ENCODE results near the gene ACCS. TPM values are rescaled to one million over a fixed set of nuclear protein-coding genes. Genes with fewer than 3 reads are reported as not detected.

Gene ACCS
- total RNA-seq, 1 donor from 2014 or later: 20.9 TPM

DNA sequence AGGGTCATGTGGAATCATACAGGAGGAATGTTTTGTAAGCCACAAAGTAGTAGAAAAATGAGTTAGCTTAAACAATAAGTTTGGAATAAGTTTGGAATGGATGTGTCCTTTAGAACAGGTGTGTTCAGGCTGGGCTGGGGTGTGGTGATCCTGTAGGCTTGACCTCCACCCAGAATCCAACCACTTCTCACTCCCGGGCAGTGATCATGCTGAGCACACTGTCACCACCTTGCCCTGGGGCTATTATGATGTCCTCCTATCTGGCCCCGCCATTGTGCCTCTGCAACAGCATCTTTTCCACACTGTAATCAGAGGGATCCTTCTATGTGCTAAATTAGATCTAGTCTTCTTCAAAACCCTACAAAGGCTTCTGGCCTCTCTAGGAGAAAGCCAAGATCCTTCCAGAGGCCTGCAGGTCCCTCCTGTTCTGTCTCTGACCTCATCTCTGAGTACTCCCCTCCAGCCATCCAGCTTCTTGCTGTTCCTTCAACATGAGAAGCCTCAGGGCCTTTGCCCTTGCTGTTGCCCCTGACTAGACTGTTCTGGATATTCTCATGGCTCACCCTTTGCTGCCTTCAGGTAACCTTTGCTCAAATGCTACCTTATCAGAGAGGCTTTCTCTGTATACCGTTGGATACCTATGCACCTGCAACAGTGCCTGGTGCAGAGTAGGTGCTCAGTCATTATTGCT is 37.1 kb upstream of the ACCS start:
- no peaks in the 10 kb centered on the region for H3K9me3 ChIP-seq (ENCODE audit: control insufficient read depth in 3 of 3, low read length in 3 of 3)
- H3K36me3 ChIP-seq (ENCODE audit: control insufficient read depth in 3 of 3, insufficient read depth in 3 of 3, low read length in 3 of 3): no peaks in the 10 kb centered on the region
- no peak overlapping the region for H3K9ac ChIP-seq (ENCODE audit: low read depth in 1 of 3, low read length in 3 of 3)
- no peak overlapping the region for H3K4me3 ChIP-seq (ENCODE audit: low read length in 3 of 3)
- no peak overlapping the region for H3K27ac ChIP-seq (ENCODE audit: low read depth, low read length)
- peaks cover 0 to 11% (median 0%) of the 10 kb centered on the region in 3 donors for H3K27me3 ChIP-seq (ENCODE audit: control insufficient read depth in 3 of 3, insufficient read depth in 3 of 3, low read length in 3 of 3)
- peaks cover 21 to 26% (median 21%) of the 10 kb centered on the region in 3 donors for H3K4me1 ChIP-seq (ENCODE audit: control insufficient read depth in 3 of 3, insufficient read depth in 3 of 3, low read length in 3 of 3)

DNA sequence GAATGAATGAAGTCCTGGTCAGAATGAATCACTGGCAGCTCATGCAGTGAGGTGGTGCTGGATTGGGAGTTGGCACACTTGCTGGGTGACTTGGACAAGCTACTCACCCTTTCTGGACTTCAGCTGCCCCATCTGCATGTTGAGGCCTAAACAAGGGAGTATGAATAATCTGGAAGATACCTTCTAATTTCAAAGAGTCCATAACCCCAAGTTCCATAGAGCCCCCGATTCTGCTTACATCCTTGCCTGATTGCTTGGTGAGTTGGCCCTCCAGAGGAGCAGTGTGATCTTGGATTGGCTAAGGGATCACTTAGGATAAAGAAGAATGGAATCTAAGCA is 36.6 kb upstream of the ACCS start:
- no peak overlapping the region for H3K27ac ChIP-seq (ENCODE audit: low read depth, low read length)
- H3K4me1 ChIP-seq (ENCODE audit: control insufficient read depth in 3 of 3, insufficient read depth in 3 of 3, low read length in 3 of 3): peaks cover 21 to 26% (median 21%) of the 10 kb centered on the region in 3 donors

DNA sequence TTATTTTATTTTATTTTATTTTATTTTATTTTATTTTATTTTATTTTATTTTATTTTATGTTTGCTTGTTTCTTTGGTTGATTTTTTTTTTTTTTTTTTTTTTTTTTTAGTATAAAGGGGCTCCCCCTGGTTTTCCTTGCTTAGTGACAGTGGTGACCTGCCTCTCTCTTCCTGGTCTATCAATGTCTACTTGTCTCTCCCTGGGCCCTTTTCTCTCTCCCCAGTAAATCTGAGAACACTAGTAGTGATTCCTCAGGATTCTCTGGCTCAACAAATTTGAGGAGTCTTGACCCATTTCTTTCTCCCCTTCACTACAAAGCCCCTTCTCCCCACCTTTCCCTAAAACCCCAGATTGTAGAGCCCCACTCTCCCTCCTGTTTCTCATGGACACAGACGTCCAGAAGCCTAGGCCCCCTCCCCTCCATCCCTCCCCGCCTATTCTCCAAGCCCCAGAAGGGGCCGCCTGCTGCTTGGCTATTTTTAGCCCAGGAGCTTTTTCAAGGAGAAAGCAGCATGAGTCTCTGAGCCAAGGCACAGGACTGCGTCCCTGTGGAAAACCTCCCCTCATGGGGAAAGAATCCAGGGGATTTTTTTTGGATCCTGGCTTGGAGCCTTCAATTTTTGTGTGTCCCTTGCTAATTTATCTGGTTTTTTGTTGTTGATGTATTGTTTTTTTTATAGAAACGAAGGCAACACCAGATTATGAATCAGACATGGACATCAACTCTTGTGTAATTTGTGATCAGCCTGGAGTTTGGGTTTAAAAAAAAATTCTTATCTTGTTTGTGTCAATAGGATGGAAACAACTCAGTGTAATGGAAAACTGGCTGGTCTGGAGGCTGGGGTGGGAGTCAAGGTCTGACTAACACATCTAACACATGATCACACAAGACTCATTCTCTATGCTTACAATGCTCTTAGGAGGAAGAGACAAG is 35.8 kb upstream of the ACCS start:
- no peak overlapping the region for H3K9ac ChIP-seq (ENCODE audit: low read depth in 1 of 3, low read length in 3 of 3)
- no peaks in the 10 kb centered on the region for H3K9me3 ChIP-seq (ENCODE audit: control insufficient read depth in 3 of 3, low read length in 3 of 3)

More for the DNA sequence above, 36.6 kb upstream of the ACCS start:
- Histone ChIP-seq H3K27me3 (ENCODE audit: control insufficient read depth in 3 of 3, insufficient read depth in 3 of 3, low read length in 3 of 3) (peaks cover 0 to 11% (median 0%) of the 10 kb centered on the region in 3 donors), H3K9ac (ENCODE audit: low read depth in 1 of 3, low read length in 3 of 3) (no peak overlapping the region), H3K9me3 (ENCODE audit: control insufficient read depth in 3 of 3, low read length in 3 of 3) (no peaks in the 10 kb centered on the region), H3K36me3 (ENCODE audit: control insufficient read depth in 3 of 3, insufficient read depth in 3 of 3, low read length in 3 of 3) (no peaks in the 10 kb centered on the region), H3K4me3 (ENCODE audit: low read length in 3 of 3) (no peak overlapping the region)

DNA sequence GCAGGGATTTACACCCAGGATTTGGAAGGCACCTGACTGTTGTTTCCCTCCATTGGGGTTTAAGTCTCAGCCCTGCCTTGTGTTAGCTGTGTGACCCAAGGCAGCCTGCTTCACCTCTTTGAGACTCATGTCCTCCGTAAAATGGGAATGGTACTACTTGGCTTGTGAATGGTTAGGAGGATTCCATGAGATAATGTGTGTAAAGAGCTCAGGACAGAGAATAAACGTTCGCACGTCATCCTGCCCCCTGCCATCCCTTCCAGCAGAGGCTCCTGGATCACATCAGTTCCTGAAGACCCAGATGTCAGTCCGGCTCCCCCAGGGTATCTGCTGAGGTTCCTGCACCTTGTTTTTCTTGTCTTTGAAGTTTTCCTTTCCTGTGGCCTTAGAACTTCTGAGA is 35.1 kb upstream of the ACCS start:
- H3K4me1 ChIP-seq (ENCODE audit: control insufficient read depth in 3 of 3, insufficient read depth in 3 of 3, low read length in 3 of 3): peaks cover 21 to 26% (median 21%) of the 10 kb centered on the region in 3 donors
- no peak overlapping the region for H3K9ac ChIP-seq (ENCODE audit: low read depth in 1 of 3, low read length in 3 of 3)

More for the DNA sequence above, 35.8 kb upstream of the ACCS start:
- Histone ChIP-seq H3K27me3 (ENCODE audit: control insufficient read depth in 3 of 3, insufficient read depth in 3 of 3, low read length in 3 of 3) (peaks cover 0 to 11% (median 0%) of the 10 kb centered on the region in 3 donors), H3K4me3 (ENCODE audit: low read length in 3 of 3) (no peak overlapping the region), H3K4me1 (ENCODE audit: control insufficient read depth in 3 of 3, insufficient read depth in 3 of 3, low read length in 3 of 3) (peaks cover 21 to 26% (median 21%) of the 10 kb centered on the region in 3 donors), H3K27ac (ENCODE audit: low read depth, low read length) (peak overlapping the region; percentile 66), H3K36me3 (ENCODE audit: control insufficient read depth in 3 of 3, insufficient read depth in 3 of 3, low read length in 3 of 3) (no peaks in the 10 kb centered on the region)

DNA sequence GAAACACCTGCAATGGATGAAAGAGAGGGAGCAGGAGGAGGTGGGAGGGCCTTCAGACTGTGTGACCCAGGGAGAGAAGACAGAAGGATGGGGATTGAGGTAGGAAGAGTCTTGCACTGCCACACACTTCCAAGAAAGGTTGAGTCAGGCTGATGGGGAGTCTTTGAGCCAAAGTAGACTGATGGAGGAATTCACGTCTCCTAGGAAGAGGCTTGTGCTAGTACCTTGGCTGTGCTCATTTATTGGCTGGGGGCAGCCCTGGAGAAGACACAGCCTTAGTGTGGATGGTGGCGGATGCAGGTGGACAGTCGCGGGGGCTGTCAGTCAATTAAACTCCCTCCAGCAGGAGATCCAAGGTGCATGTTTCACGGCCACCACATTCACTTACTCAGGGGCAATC is 34.5 kb upstream of the ACCS start:
- no peaks in the 10 kb centered on the region for H3K9me3 ChIP-seq (ENCODE audit: control insufficient read depth in 3 of 3, low read length in 3 of 3)
- H3K9ac ChIP-seq (ENCODE audit: low read depth in 1 of 3, low read length in 3 of 3): no peak overlapping the region
- no peak overlapping the region for H3K4me3 ChIP-seq (ENCODE audit: low read length in 3 of 3)
- H3K27me3 ChIP-seq (ENCODE audit: control insufficient read depth in 3 of 3, insufficient read depth in 3 of 3, low read length in 3 of 3): peaks cover 0 to 11% (median 0%) of the 10 kb centered on the region in 3 donors
- no peaks in the 10 kb centered on the region for H3K36me3 ChIP-seq (ENCODE audit: control insufficient read depth in 3 of 3, insufficient read depth in 3 of 3, low read length in 3 of 3)
- H3K27ac ChIP-seq (ENCODE audit: low read depth, low read length): peak overlapping the region; percentile 66
- H3K4me1 ChIP-seq (ENCODE audit: control insufficient read depth in 3 of 3, insufficient read depth in 3 of 3, low read length in 3 of 3): peaks cover 21 to 26% (median 21%) of the 10 kb centered on the region in 3 donors

More for the DNA sequence above, 35.1 kb upstream of the ACCS start:
- H3K27me3 ChIP-seq (ENCODE audit: control insufficient read depth in 3 of 3, insufficient read depth in 3 of 3, low read length in 3 of 3): peaks cover 0 to 11% (median 0%) of the 10 kb centered on the region in 3 donors
- H3K4me3 ChIP-seq (ENCODE audit: low read length in 3 of 3): no peak overlapping the region
- no peaks in the 10 kb centered on the region for H3K9me3 ChIP-seq (ENCODE audit: control insufficient read depth in 3 of 3, low read length in 3 of 3)
- H3K27ac ChIP-seq (ENCODE audit: low read depth, low read length): peak overlapping the region; percentile 66
- H3K36me3 ChIP-seq (ENCODE audit: control insufficient read depth in 3 of 3, insufficient read depth in 3 of 3, low read length in 3 of 3): no peaks in the 10 kb centered on the region

DNA sequence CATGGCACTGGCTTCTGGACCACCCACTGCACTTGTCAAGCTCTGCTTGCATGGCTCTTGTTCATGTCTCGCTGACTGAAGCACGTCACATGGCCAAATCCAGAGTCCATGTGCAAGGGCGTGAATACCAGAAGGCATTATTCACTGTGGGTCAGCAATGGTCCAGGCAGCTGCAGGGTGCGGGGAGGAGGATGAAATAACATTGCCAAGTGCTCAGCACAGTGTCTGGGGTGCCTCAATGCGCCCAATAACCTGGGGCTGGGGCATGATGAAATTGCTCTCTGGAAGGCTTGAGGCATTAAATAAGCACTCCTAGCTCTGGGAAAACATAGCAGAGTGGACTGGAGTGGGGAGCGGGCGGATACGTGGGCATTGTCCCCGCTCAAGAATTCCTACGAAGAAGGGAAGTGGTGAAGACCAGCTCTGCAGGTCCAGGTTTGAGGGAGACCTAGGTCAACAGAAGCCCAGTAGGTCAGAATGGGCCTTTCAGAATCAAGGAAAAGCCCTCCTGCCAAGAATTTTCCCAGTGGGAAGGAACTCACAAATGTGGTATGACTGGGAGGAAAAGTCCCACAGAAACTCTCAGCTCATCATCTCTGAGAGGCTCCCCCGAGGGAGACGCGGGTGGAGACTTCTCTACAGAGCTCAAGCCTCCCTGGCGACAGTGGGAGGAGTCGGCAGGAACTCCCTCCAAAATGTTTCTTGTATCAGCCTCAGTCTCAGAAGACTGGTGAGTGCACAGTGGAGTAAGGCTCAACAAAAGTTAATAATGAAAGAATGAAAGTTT is 33.6 kb upstream of the ACCS start:
- peak overlapping the region; percentile 66 for H3K27ac ChIP-seq (ENCODE audit: low read depth, low read length)
- peaks cover 0 to 11% (median 0%) of the 10 kb centered on the region in 3 donors for H3K27me3 ChIP-seq (ENCODE audit: control insufficient read depth in 3 of 3, insufficient read depth in 3 of 3, low read length in 3 of 3)
- no peak overlapping the region for H3K9ac ChIP-seq (ENCODE audit: low read depth in 1 of 3, low read length in 3 of 3)
- H3K9me3 ChIP-seq (ENCODE audit: control insufficient read depth in 3 of 3, low read length in 3 of 3): no peaks in the 10 kb centered on the region
- peaks cover 28 to 31% (median 28%) of the 10 kb centered on the region in 3 donors for H3K4me1 ChIP-seq (ENCODE audit: control insufficient read depth in 3 of 3, insufficient read depth in 3 of 3, low read length in 3 of 3)
- H3K4me3 ChIP-seq (ENCODE audit: low read length in 3 of 3): peak overlapping the region in 1 of 3 donors; percentile 41
- no peaks in the 10 kb centered on the region for H3K36me3 ChIP-seq (ENCODE audit: control insufficient read depth in 3 of 3, insufficient read depth in 3 of 3, low read length in 3 of 3)

DNA sequence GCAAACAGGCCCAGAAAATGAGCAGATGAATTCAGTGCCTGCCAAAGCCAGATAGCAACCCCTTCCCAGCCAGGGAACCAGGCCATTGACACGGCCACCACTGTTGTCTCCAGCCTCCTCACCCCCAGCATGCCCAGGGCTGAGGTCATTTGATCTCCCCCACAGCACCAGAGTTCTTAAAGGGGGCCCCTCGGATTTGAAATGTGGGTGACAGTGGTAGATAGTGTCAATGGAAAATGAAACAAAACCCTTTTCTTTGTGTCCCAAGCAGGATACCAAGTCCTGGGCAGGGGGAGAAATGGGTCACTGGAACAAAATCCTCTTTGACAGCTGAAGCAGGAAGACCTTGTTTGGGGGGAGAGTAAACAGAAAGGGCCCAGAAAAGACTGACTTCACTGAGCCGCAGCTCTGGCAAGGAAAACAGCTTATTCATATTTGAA is 32.6 kb upstream of the ACCS start:
- Histone ChIP-seq H3K27me3 (ENCODE audit: control insufficient read depth in 3 of 3, insufficient read depth in 3 of 3, low read length in 3 of 3) (peaks cover 0 to 11% (median 0%) of the 10 kb centered on the region in 3 donors), H3K4me1 (ENCODE audit: control insufficient read depth in 3 of 3, insufficient read depth in 3 of 3, low read length in 3 of 3) (peaks cover 28 to 31% (median 28%) of the 10 kb centered on the region in 3 donors), H3K9me3 (ENCODE audit: control insufficient read depth in 3 of 3, low read length in 3 of 3) (no peaks in the 10 kb centered on the region), H3K9ac (ENCODE audit: low read depth in 1 of 3, low read length in 3 of 3) (no peak overlapping the region), H3K36me3 (ENCODE audit: control insufficient read depth in 3 of 3, insufficient read depth in 3 of 3, low read length in 3 of 3) (no peaks in the 10 kb centered on the region), H3K27ac (ENCODE audit: low read depth, low read length) (peak overlapping the region; percentile 66), H3K4me3 (ENCODE audit: low read length in 3 of 3) (no peak overlapping the region)

DNA sequence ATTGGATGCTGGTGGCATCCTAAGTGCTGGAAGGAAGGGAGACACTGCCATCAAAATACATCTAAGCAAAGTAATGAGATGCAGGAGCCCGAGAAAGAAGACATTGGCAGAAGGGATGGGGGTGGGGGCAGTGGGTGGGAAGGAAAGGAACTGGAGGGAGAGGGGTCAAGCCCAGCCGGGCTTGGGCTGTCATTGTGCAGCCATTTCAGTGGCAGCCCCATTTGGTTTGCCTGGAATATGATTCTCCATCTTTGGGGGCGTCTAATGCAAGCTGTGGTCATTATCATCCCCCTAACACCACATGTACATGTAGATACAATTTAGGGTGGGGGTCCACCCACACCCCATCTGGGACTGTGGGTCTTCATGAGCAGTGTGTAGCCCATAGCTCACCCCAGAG is 32.2 kb upstream of the ACCS start:
- Histone ChIP-seq H3K4me3 (ENCODE audit: low read length in 3 of 3) (no peak overlapping the region), H3K27me3 (ENCODE audit: control insufficient read depth in 3 of 3, insufficient read depth in 3 of 3, low read length in 3 of 3) (peaks cover 0 to 11% (median 0%) of the 10 kb centered on the region in 3 donors), H3K9me3 (ENCODE audit: control insufficient read depth in 3 of 3, low read length in 3 of 3) (no peaks in the 10 kb centered on the region), H3K27ac (ENCODE audit: low read depth, low read length) (no peak overlapping the region), H3K4me1 (ENCODE audit: control insufficient read depth in 3 of 3, insufficient read depth in 3 of 3, low read length in 3 of 3) (peaks cover 28 to 31% (median 28%) of the 10 kb centered on the region in 3 donors), H3K9ac (ENCODE audit: low read depth in 1 of 3, low read length in 3 of 3) (no peak overlapping the region), H3K36me3 (ENCODE audit: control insufficient read depth in 3 of 3, insufficient read depth in 3 of 3, low read length in 3 of 3) (no peaks in the 10 kb centered on the region)

DNA sequence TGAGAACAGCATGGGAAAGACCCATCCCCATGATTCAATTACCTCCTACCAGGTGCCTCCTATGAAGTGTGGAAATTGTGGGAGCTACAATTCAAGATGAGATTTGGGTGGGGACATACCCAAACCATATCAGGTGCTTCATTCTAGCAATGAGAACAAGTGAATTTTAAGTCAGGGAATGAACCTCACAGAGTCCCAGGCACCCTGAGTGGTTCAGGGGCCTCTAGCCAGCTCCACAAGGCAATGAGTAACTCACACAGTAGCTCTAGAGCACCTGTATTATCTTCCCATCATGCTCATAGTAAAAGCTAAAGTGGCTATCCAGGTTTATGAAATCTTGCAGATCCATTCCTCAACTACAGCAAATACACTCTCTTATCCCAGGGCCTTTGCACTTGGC is 31.4 kb upstream of the ACCS start:
- no peaks in the 10 kb centered on the region for H3K36me3 ChIP-seq (ENCODE audit: control insufficient read depth in 3 of 3, insufficient read depth in 3 of 3, low read length in 3 of 3)
- H3K4me1 ChIP-seq (ENCODE audit: control insufficient read depth in 3 of 3, insufficient read depth in 3 of 3, low read length in 3 of 3): peaks cover 28 to 31% (median 28%) of the 10 kb centered on the region in 3 donors
- no peaks in the 10 kb centered on the region for H3K9me3 ChIP-seq (ENCODE audit: control insufficient read depth in 3 of 3, low read length in 3 of 3)
- H3K27me3 ChIP-seq (ENCODE audit: control insufficient read depth in 3 of 3, insufficient read depth in 3 of 3, low read length in 3 of 3): peaks cover 0 to 11% (median 0%) of the 10 kb centered on the region in 3 donors
- no peak overlapping the region for H3K9ac ChIP-seq (ENCODE audit: low read depth in 1 of 3, low read length in 3 of 3)
- H3K27ac ChIP-seq (ENCODE audit: low read depth, low read length): no peak overlapping the region
- no peak overlapping the region for H3K4me3 ChIP-seq (ENCODE audit: low read length in 3 of 3)

Data from skeletal muscle tissue (tissue), 4 donors.